Nephron (organoid): ENCODE results near the gene KCTD16.
A peak's percentile ranks its signal among the peaks of the same experiment; 100 is the strongest.

Experiments
- H3K27ac Mint-ChIP-seq, 3 experiments: 2 replicates each; pipeline ENCODE4 v1.8.0; 2020; ENCODE audit warnings: mixed read lengths in 3 of 3, mild to moderate bottlenecking in 2 of 3, moderate library complexity in 1 of 3
- H3K27me3 Mint-ChIP-seq: 2 replicates; pipeline ENCODE4 v1.8.0; 2021; ENCODE audit warnings: low read depth, mild to moderate bottlenecking, moderate library complexity, mixed read lengths
- H3K36me3 Mint-ChIP-seq: 2 replicates; pipeline ENCODE4 v1.8.0; 2020; ENCODE audit warnings: low read depth, mixed read lengths
- H3K4me1 Mint-ChIP-seq: 2 replicates; pipeline ENCODE4 v1.8.0; 2020; ENCODE audit warnings: mixed read lengths
- H3K4me3 Mint-ChIP-seq, 3 experiments: 2 replicates each; pipeline ENCODE4 v1.8.0; 2020; ENCODE audit warnings: mild to moderate bottlenecking in 3 of 3, mixed read lengths in 3 of 3, moderate library complexity in 2 of 3
- H3K9me3 Mint-ChIP-seq: 2 replicates; pipeline ENCODE4 v1.8.0; 2020; ENCODE audit warnings: mixed read lengths
- TF ChIP-seq, protein P1 (sequence below), 3 experiments: fragments of 200-600 bp; sonication (generic); IDR thresholded peaks; one replicate each; pipeline ENCODE4 v1.5.0; 2021; ENCODE audit warnings: antibody characterized with exemption in 3 of 3; ENCODE audit not compliant: unreplicated experiment in 3 of 3

KCTD16 gene

DNA sequence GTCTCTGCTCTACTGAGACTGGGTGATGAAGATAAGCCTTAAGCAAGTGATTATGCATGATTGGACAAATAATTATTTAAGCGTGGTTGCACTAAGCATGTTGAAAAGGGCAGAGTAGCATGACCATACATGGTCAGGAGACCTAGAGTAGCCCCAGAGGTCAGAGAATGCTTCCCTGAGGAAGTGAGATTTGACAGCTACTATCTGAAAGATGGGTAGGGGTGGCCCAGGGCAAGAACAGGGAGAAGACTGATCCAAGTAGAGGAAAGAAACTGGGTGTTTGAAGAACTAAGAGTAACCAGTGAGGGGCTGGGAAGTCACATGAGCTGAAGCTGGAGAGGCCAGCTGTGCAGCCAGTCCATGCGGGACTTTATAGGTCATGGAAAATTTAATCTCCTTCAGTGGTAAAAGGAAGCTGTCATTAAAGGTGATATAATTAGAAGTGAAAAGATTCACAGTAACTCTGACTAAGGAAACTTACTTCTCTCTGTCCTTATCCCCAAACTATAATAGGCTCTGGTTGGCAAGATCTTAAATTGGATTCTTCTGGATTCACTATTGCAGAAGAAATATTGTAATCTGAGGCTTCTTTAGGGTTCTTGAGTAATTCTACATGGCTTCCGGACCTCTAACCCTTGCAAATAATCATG, 35.4 kb upstream of the KCTD16 start:
- TF ChIP-seq, protein P1, sequence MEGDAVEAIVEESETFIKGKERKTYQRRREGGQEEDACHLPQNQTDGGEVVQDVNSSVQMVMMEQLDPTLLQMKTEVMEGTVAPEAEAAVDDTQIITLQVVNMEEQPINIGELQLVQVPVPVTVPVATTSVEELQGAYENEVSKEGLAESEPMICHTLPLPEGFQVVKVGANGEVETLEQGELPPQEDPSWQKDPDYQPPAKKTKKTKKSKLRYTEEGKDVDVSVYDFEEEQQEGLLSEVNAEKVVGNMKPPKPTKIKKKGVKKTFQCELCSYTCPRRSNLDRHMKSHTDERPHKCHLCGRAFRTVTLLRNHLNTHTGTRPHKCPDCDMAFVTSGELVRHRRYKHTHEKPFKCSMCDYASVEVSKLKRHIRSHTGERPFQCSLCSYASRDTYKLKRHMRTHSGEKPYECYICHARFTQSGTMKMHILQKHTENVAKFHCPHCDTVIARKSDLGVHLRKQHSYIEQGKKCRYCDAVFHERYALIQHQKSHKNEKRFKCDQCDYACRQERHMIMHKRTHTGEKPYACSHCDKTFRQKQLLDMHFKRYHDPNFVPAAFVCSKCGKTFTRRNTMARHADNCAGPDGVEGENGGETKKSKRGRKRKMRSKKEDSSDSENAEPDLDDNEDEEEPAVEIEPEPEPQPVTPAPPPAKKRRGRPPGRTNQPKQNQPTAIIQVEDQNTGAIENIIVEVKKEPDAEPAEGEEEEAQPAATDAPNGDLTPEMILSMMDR (IDR thresholded peaks at IDR 0.05; ENCODE audit: unreplicated experiment in 3 of 3): no peak
- Mint-ChIP-seq H3K27me3 (no peaks in the 10 kb centered on the region), H3K4me1 (peaks cover 38% of the 10 kb centered on the region)

GRCh38 chr5:144139586-144139985, 31.1 kb upstream of the KCTD16 start:
- TF ChIP-seq, protein P1 (IDR thresholded peaks at IDR 0.05; ENCODE audit: unreplicated experiment in 3 of 3): peak; percentile 22 to 36 (median 33)

More for the DNA sequence above, 35.4 kb upstream of the KCTD16 start:
- no peak overlapping the region for H3K4me3 Mint-ChIP-seq
- H3K27ac Mint-ChIP-seq: peak overlapping the region in 2 of 3 experiments; percentile 16 to 87
- H3K36me3 Mint-ChIP-seq: no peaks in the 10 kb centered on the region
- H3K9me3 Mint-ChIP-seq: no peaks in the 10 kb centered on the region

GRCh38 chr5:144141585-144141984, 29.1 kb upstream of the KCTD16 start:
- no peaks in the 10 kb centered on the region for H3K9me3 Mint-ChIP-seq
- TF ChIP-seq, protein P1 (IDR thresholded peaks at IDR 0.05; ENCODE audit: unreplicated experiment in 3 of 3): no peak
- H3K4me3 Mint-ChIP-seq: no peak overlapping the region
- H3K27me3 Mint-ChIP-seq: no peaks in the 10 kb centered on the region
- peak overlapping the region in 1 of 3 experiments; percentile 22 for H3K27ac Mint-ChIP-seq
- H3K4me1 Mint-ChIP-seq: peaks cover 34% of the 10 kb centered on the region
- H3K36me3 Mint-ChIP-seq: no peaks in the 10 kb centered on the region

More at GRCh38 chr5:144139586-144139985, 31.1 kb upstream of the KCTD16 start:
- Mint-ChIP-seq H3K27me3 (no peaks in the 10 kb centered on the region), H3K27ac (peak overlapping the region in 2 of 3 experiments; percentile 30 to 32), H3K36me3 (no peaks in the 10 kb centered on the region), H3K4me3 (no peak overlapping the region), H3K4me1 (peaks cover 38% of the 10 kb centered on the region), H3K9me3 (no peaks in the 10 kb centered on the region)

DNA sequence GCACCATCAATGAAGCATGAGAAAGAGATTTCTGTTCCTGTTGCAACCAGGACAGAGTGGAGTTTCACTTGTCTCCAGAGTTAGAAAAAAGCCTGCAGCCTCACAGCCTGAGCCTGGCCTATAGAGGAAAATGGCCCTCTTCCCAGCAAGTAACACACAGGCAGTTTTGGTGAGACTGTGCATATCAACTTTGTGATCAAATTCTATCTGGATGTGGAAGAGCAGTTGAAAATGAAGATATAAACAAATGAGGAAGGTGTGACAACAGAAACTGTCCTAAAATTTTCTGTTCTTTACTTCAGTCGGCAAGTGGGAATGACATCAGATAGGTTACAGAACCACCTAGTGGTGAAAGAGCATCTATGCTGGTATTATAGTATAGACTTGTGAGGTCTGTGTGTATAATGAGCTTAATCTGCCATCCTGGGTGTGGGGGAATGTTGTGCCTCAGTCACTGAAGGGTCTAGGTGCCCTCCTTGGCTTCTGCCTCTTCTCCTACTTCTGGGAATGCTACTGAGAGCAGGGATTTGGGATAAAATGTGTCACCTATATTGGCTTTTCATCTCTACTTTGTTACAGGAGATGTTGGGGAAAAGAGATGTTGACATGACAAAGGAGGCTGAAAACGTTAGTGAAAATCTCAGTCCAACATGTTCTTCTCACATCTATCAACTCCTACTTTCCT, 28.4 kb upstream of the KCTD16 start:
- H3K27ac Mint-ChIP-seq: peak overlapping the region; percentile 7 to 87 (median 67)
- TF ChIP-seq, protein P1 (IDR thresholded peaks at IDR 0.05; ENCODE audit: unreplicated experiment in 3 of 3): peak; percentile 65 to 75 (median 74)
- no peaks in the 10 kb centered on the region for H3K9me3 Mint-ChIP-seq
- H3K27me3 Mint-ChIP-seq: no peaks in the 10 kb centered on the region
- H3K4me1 Mint-ChIP-seq: peaks cover 34% of the 10 kb centered on the region
- no peaks in the 10 kb centered on the region for H3K36me3 Mint-ChIP-seq
- H3K4me3 Mint-ChIP-seq: no peak overlapping the region

GRCh38 chr5:144142824-144143162, 27.9 kb upstream of the KCTD16 start:
- H3K4me3 Mint-ChIP-seq: no peak overlapping the region
- peaks cover 34% of the 10 kb centered on the region for H3K4me1 Mint-ChIP-seq
- no peaks in the 10 kb centered on the region for H3K9me3 Mint-ChIP-seq
- TF ChIP-seq, protein P1 (IDR thresholded peaks at IDR 0.05; ENCODE audit: unreplicated experiment in 3 of 3): no peak
- H3K36me3 Mint-ChIP-seq: no peaks in the 10 kb centered on the region
- H3K27ac Mint-ChIP-seq: peak overlapping the region in 1 of 3 experiments; percentile 67
- no peaks in the 10 kb centered on the region for H3K27me3 Mint-ChIP-seq
